Stomach (tissue), 9 donors: ENCODE measurements around the gene TPH2. TPM values are rescaled to one million over a fixed set of nuclear protein-coding genes. Genes with fewer than 3 reads are reported as not detected.

Experiments
- DNase-seq, 2 donors: peaks; one replicate each; pipeline versions ENCODE4 v3.0.0 to v3.0.0-alpha.2; 2013 to 2019
- H3K27ac ChIP-seq, 5 donors: fragments of 200-600 bp in 4 of 5; sonication (generic) in 4 of 5; one replicate each; pipeline ENCODE4 v1.5.1; 2013 to 2019; ENCODE audit warnings: mild to moderate bottlenecking in 1 of 5, moderate library complexity in 1 of 5
- H3K27me3 ChIP-seq, 3 donors: fragments of 200-600 bp; sonication (generic); one replicate each; pipeline ENCODE4 v1.5.1; 2017 to 2019; ENCODE audit warnings: mixed run types in 1 of 3
- H3K36me3 ChIP-seq, 4 donors: fragments of 200-600 bp; sonication (generic); 1 replicate in 3 of 4; 2 replicates in 1 of 4; pipeline ENCODE4 v1.5.1; 2016 to 2019
- H3K4me1 ChIP-seq, 4 donors: fragments of 200-600 bp; sonication (generic); one replicate each; pipeline ENCODE4 v1.5.1; 2016 to 2019
- H3K4me3 ChIP-seq, 4 donors: fragments of 200-600 bp; sonication (generic) in 3 of 4; one replicate each; pipeline ENCODE4 v1.5.1; 2016 to 2019; ENCODE audit warnings: mild to moderate bottlenecking in 1 of 4
- H3K9me3 ChIP-seq, 4 donors: fragments of 200-600 bp; sonication (generic); one replicate each; pipeline ENCODE4 v1.5.1; 2016 to 2019
- EP300 ChIP-seq: sonication (generic); formaldehyde crosslinking; IDR thresholded peaks from one replicate; pipeline ENCODE4 v1.6.1; 2017; ENCODE audit warnings: antibody characterized with exemption
- POLR2A ChIP-seq, 4 donors: fragments of 450-650 bp; IDR thresholded peaks; one replicate each; pipeline ENCODE4 v1.6.1; 2016; ENCODE audit warnings: antibody characterized with exemption in 4 of 4, control low read depth in 2 of 4, mild to moderate bottlenecking in 1 of 4, moderate library complexity in 1 of 4
- POLR2AphosphoS5 ChIP-seq, 3 donors: sonication (generic); formaldehyde crosslinking; IDR thresholded peaks; one replicate each; pipeline ENCODE4 v1.6.1; 2016; ENCODE audit warnings: antibody characterized with exemption in 3 of 3
- WGBS, 5 donors: extraction: QIAGEN DNeasy Blood & Tissue Kit in 3 of 5; methylation state at CpG; one replicate each; pipeline versions ENCODE4 v1.1.5 to v1.1.7; 2013 to 2018; 5-methylcytosine and 5-hydroxymethylcytosine counted together
- intact Hi-C: fragments of 100-400 bp; cut with DNase I; formaldehyde crosslinking; loops from one replicate; pipeline ENCODE4 v1.15.1; 2023; ENCODE audit warnings: low total_unique reads
- polyA plus RNA-seq, 3 donors: library from polyadenylated mRNA; stranded (reverse); fragments of 200-250 nt; gene quantifications; one replicate each; pipeline ENCODE4 v1.2.3, GENCODE V29; 2013
- total RNA-seq, 5 donors: library from RNA; depleted of rRNA; stranded (reverse); fragments of >200 nt; gene quantifications; one replicate each; pipeline versions ENCODE4 v1.1.0 to v1.2.3, GENCODE V29; 2014 to 2016
- TF ChIP-seq, protein P1 (sequence below), 7 experiments: fragments of 450-650 bp in 4 of 7; fragments of 200-600 bp in 3 of 7; sonication (generic) in 3 of 7; IDR thresholded peaks; one replicate each; pipeline ENCODE4 v1.5.1; 2016 to 2019; ENCODE audit warnings: antibody characterized with exemption in 7 of 7, control low read depth in 2 of 7, mild to moderate bottlenecking in 1 of 7
- donor health status: healthy with polysubstance abuse.
- donor health status: Bipolar disorder and iron deficiency.
- donor health status: healthy.

The TPH2 gene
- total and polyA plus RNA-seq, 8 donors = 0.37 TPM; not detected in 7

GRCh38 chr12:72041811-72042210 lies 103.2 kb downstream of the TPH2 start:
- Histone ChIP-seq H3K27ac (no peak overlapping the region), H3K4me3 (no peak overlapping the region), H3K36me3 (no peaks in the 10 kb centered on the region), H3K4me1 (no peaks in the 10 kb centered on the region), H3K27me3 (no peaks in the 10 kb centered on the region), H3K9me3 (peaks cover 0 to 13% (median 0%) of the 10 kb centered on the region in 4 donors)
- no peak for DNase-seq
- 57 to 85% (median 70%) methylated on average over 2 of the region's 2 CpGs for WGBS, 5 donors
- intact Hi-C loops = no loop called here
- TF ChIP-seq, protein P1, sequence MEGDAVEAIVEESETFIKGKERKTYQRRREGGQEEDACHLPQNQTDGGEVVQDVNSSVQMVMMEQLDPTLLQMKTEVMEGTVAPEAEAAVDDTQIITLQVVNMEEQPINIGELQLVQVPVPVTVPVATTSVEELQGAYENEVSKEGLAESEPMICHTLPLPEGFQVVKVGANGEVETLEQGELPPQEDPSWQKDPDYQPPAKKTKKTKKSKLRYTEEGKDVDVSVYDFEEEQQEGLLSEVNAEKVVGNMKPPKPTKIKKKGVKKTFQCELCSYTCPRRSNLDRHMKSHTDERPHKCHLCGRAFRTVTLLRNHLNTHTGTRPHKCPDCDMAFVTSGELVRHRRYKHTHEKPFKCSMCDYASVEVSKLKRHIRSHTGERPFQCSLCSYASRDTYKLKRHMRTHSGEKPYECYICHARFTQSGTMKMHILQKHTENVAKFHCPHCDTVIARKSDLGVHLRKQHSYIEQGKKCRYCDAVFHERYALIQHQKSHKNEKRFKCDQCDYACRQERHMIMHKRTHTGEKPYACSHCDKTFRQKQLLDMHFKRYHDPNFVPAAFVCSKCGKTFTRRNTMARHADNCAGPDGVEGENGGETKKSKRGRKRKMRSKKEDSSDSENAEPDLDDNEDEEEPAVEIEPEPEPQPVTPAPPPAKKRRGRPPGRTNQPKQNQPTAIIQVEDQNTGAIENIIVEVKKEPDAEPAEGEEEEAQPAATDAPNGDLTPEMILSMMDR (IDR thresholded peaks at IDR 0.05) = no peak
- TF ChIP-seq EP300 (no peak), POLR2A (IDR thresholded peaks at IDR 0.05) (no peak), POLR2AphosphoS5 (IDR thresholded peaks at IDR 0.05) (no peak)

DNA sequence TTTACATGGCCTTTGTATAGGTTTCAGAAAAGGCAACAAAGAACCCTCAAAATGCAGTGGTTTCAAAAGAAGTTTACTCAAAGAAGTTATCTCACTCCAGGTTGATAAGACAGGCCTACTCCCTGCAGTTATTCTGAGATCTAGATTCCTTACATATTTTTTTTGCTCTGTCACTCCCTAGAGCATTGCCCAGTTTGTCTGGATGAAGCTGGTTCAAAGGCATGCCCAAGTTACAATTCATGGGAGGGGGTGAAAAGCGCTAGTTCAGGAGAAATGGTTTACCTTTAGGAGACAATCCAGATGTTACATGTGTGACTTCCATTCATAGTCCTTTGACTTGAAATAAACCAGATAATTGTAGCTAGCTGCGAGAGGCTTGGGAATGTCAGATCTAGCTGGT lies 115.0 kb downstream of the TPH2 start:
- Histone ChIP-seq H3K9me3 (no peaks in the 10 kb centered on the region), H3K36me3 (no peaks in the 10 kb centered on the region), H3K4me1 (no peaks in the 10 kb centered on the region), H3K4me3 (no peak overlapping the region), H3K27me3 (no peaks in the 10 kb centered on the region), H3K27ac (no peak overlapping the region)
- DNase-seq = peak in 1 of 2 donors; percentile 19
- whole genome bisulfite sequencing, 5 donors = 63 to 71% (median 69%) methylated on average over 2 of the region's 2 CpGs
- TF ChIP-seq, protein P1 (IDR thresholded peaks at IDR 0.05) = no peak
- TF ChIP-seq EP300 (no peak), POLR2A (IDR thresholded peaks at IDR 0.05) (no peak), POLR2AphosphoS5 (IDR thresholded peaks at IDR 0.05) (no peak)
- intact Hi-C loops = no loop called here

- TF ChIP-seq POLR2A (IDR thresholded peaks at IDR 0.05) (no peak), POLR2AphosphoS5 (IDR thresholded peaks at IDR 0.05) (no peak), EP300 (no peak)
- TF ChIP-seq, protein P1 (IDR thresholded peaks at IDR 0.05) = no peak
- intact Hi-C loops = no loop called here
- no peak overlapping the region for H3K27ac ChIP-seq
- H3K4me3 ChIP-seq = no peak overlapping the region
- H3K27me3 ChIP-seq = no peaks in the 10 kb centered on the region
- H3K4me1 ChIP-seq = no peaks in the 10 kb centered on the region
- DNase-seq = no peak
- H3K9me3 ChIP-seq = no peaks in the 10 kb centered on the region
- no peaks in the 10 kb centered on the region for H3K36me3 ChIP-seq
- 58 to 73% (median 69%) methylated on average over 2 of the region's 2 CpGs for WGBS, 5 donors
Measured at GRCh38 chr12:72054511-72054910, 115.9 kb downstream of the TPH2 start.

DNA sequence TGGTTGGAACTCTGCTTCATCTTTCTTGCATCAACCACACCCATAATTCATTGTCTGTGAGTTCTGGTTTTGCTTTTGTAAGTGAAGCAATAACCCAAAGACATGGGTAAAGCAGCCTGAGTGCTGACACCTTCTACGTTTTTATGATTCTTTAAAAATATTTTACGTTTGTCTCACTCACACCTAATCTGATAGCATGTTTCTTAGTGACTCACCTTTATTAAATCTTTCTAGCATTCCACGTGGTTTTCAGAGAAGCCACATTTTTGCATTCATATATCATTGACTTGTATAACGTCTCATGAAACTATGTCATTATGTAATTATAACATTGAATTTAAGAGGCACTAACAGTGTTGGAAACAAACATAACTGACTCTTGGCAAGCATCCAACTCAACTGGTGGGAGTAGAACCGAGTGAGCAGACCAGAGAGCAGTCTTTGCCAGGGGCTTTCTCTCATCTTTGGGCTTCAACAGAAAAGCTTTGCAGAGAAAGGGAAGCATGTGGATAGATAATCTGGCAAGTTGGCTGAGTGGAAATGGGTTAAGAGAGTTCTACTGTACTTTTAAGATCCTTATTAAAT lies 118.8 kb downstream of the TPH2 start:
- intact Hi-C loops = no loop called here
- H3K9me3 ChIP-seq = no peaks in the 10 kb centered on the region
- H3K4me3 ChIP-seq = no peak overlapping the region
- no peak overlapping the region for H3K27ac ChIP-seq
- peak in 1 of 2 donors; percentile 47 for DNase-seq
- no peaks in the 10 kb centered on the region for H3K27me3 ChIP-seq
- no peaks in the 10 kb centered on the region for H3K36me3 ChIP-seq
- no peaks in the 10 kb centered on the region for H3K4me1 ChIP-seq
- TF ChIP-seq, protein P1 (IDR thresholded peaks at IDR 0.05) = no peak
- no peak for TF ChIP-seq POLR2A (IDR thresholded peaks at IDR 0.05)
- TF ChIP-seq POLR2AphosphoS5 (IDR thresholded peaks at IDR 0.05) = no peak
- no peak for TF ChIP-seq EP300
- WGBS, 5 donors = 29 to 38% (median 34%) methylated on average over 5 of the region's 5 CpGs
